IMR-90 (cell line): Measurements from ENCODE around the gene ZNF236. TPM values are rescaled to one million over a fixed set of nuclear protein-coding genes. Genes with fewer than 3 reads are reported as not detected.

Experiments used
- ATAC-seq: fragments of 200-7000 bp; cut with Tn5 transposase; 2 replicates; pipeline ENCODE4 v1.9.1; 2020; ENCODE audit warnings: low read depth, mild to moderate bottlenecking, moderate library complexity
- BruUV-seq: library from RNA; stranded (reverse); fragments of 400-500 nt; replicated peaks from 2 replicates; lab custom pipeline; 2021; lab: Mats Ljungman, UMichigan
- CTCF ChIA-PET: fragments of 300-600 bp; formaldehyde crosslinking; extraction: SDS; loops from one replicate; lab custom pipeline; 2021; ENCODE audit warnings: antibody characterized with exemption; lab: Yijun Ruan, JAX
- POLR2A ChIA-PET: fragments of 300-600 bp; sonication (Branson Sonifier 250); formaldehyde crosslinking; loops from one replicate; lab custom pipeline; 2022; ENCODE audit warnings: antibody characterized with exemption; ENCODE audit not compliant: unreplicated experiment; lab: Charles Lee
- DNase-seq: peaks from one replicate; pipeline ENCODE4 v3.0.0; 2013
- H2AFZ ChIP-seq: replicated peaks from 2 replicates; pipeline ENCODE3; 2013; ENCODE audit warnings: low read length, mild to moderate bottlenecking; ENCODE audit not compliant: poor library complexity
- H2AK5ac ChIP-seq: 2 replicates; pipeline ENCODE4 v1.6.1; 2013; ENCODE audit warnings: low read depth, low read length, inconsistent platforms
- H2AK9ac ChIP-seq: replicated peaks from 2 replicates; pipeline ENCODE3; 2013; ENCODE audit warnings: mild to moderate bottlenecking, low read depth, low read length, moderate library complexity; ENCODE audit not compliant: poor library complexity
- H2BK120ac ChIP-seq: 2 replicates; pipeline ENCODE4 v1.6.1; 2013; ENCODE audit warnings: low read depth, low read length, inconsistent platforms
- H2BK15ac ChIP-seq: 3 replicates; pipeline ENCODE4 v1.6.1; 2013; ENCODE audit warnings: low read depth, low read length, inconsistent platforms
- H2BK20ac ChIP-seq: 2 replicates; pipeline ENCODE4 v1.6.1; 2013; ENCODE audit warnings: low read depth, mild to moderate bottlenecking, inconsistent platforms, low read length, moderate library complexity
- H2BK5ac ChIP-seq: 2 replicates; pipeline ENCODE4 v1.6.1; 2013; ENCODE audit warnings: mild to moderate bottlenecking, low read depth, low read length, inconsistent platforms; ENCODE audit not compliant: poor library complexity, severe bottlenecking
- H3K14ac ChIP-seq: replicated peaks from 2 replicates; pipeline ENCODE4 v1.6.1; 2013; ENCODE audit warnings: low read depth, low read length, inconsistent platforms
- H3K18ac ChIP-seq: 2 replicates; pipeline ENCODE4 v1.6.1; 2013; ENCODE audit warnings: low read depth, low read length, control low read depth
- H3K23ac ChIP-seq: 2 replicates; pipeline ENCODE4 v1.6.1; 2013; ENCODE audit warnings: low read depth, low read length, inconsistent platforms
- H3K27ac ChIP-seq: 2 replicates; pipeline ENCODE4 v1.5.1; 2013; ENCODE audit warnings: mild to moderate bottlenecking, control low read depth, low read length; ENCODE audit not compliant: insufficient read depth
- H3K27me3 ChIP-seq: 2 replicates; pipeline ENCODE4 v1.6.1; 2013; ENCODE audit warnings: low read length; ENCODE audit not compliant: control insufficient read depth, insufficient read depth
- H3K36me3 ChIP-seq: 2 replicates; pipeline ENCODE4 v1.6.1; 2013; ENCODE audit warnings: low read length, mixed read lengths; ENCODE audit not compliant: control insufficient read depth, insufficient read depth
- H3K4ac ChIP-seq: 2 replicates; pipeline ENCODE4 v1.6.1; 2013; ENCODE audit warnings: low read depth, low read length, inconsistent platforms
- H3K4me1 ChIP-seq: 2 replicates; pipeline ENCODE4 v1.6.1; 2013; ENCODE audit warnings: low read length, mixed read lengths; ENCODE audit not compliant: control insufficient read depth, insufficient read depth
- H3K4me2 ChIP-seq: 2 replicates; pipeline ENCODE4 v1.6.1; 2013; ENCODE audit warnings: low read depth, mild to moderate bottlenecking, control low read depth, low read length, moderate library complexity
- H3K4me3 ChIP-seq: 2 replicates; pipeline ENCODE4 v1.5.1; 2013; ENCODE audit warnings: low read depth, mild to moderate bottlenecking, control low read depth, low read length, moderate library complexity; ENCODE audit not compliant: insufficient read depth
- H3K56ac ChIP-seq: 2 replicates; pipeline ENCODE4 v1.6.1; 2013; ENCODE audit warnings: low read length, inconsistent platforms; ENCODE audit not compliant: insufficient read depth; ENCODE audit errors: extremely low read depth
- H3K79me1 ChIP-seq, 2 experiments: 2 replicates each; pipeline ENCODE4 v1.6.1; 2013; ENCODE audit warnings: low read length in 2 of 2, inconsistent platforms in 1 of 2, low read depth in 1 of 2
- H3K9ac ChIP-seq: 2 replicates; pipeline ENCODE4 v1.6.1; 2013; ENCODE audit warnings: low read depth, low read length, control low read depth
- H3K9me1 ChIP-seq: 2 replicates; pipeline ENCODE4 v1.6.1; 2013; ENCODE audit warnings: low read length, inconsistent platforms; ENCODE audit not compliant: insufficient read depth
- H3K9me3 ChIP-seq: 2 replicates; pipeline ENCODE4 v1.6.1; 2013; ENCODE audit warnings: low read length; ENCODE audit not compliant: control insufficient read depth, insufficient read depth
- H4K20me1 ChIP-seq: 2 replicates; pipeline ENCODE4 v1.6.1; 2013; ENCODE audit warnings: low read length, inconsistent platforms; ENCODE audit not compliant: insufficient read depth
- H4K5ac ChIP-seq: 2 replicates; pipeline ENCODE4 v1.6.1; 2013; ENCODE audit warnings: mild to moderate bottlenecking, low read depth, low read length, control low read depth
- H4K8ac ChIP-seq, 2 experiments: 2 replicates each; pipeline ENCODE4 v1.6.1; 2013; ENCODE audit warnings: low read depth in 2 of 2, low read length in 2 of 2, control low read depth in 1 of 2, inconsistent platforms in 1 of 2
- H4K91ac ChIP-seq: 2 replicates; pipeline ENCODE4 v1.6.1; 2013; ENCODE audit warnings: low read depth, low read length, inconsistent platforms; ENCODE audit not compliant: insufficient read depth
- BHLHE40 ChIP-seq: fragments of 150-350 bp; IDR thresholded peaks from 2 replicates; pipeline ENCODE4 v1.6.1; 2016; ENCODE audit warnings: mild to moderate bottlenecking, low read depth, low read length
- CEBPB ChIP-seq: IDR thresholded peaks from 2 replicates; pipeline ENCODE4 v1.6.1; 2012; ENCODE audit warnings: low read depth, low read length, improper control_type of control experiment
- CHD1 ChIP-seq: IDR thresholded peaks from 2 replicates; pipeline ENCODE4 v1.6.1; 2012; ENCODE audit warnings: low read depth, low read length, improper control_type of control experiment
- MAFK ChIP-seq: IDR thresholded peaks from 2 replicates; pipeline ENCODE4 v1.6.1; 2012; ENCODE audit warnings: low read depth, low read length, improper control_type of control experiment
- MAZ ChIP-seq: IDR thresholded peaks from 2 replicates; pipeline ENCODE4 v1.6.1; 2012; ENCODE audit warnings: low read depth, mild to moderate bottlenecking, low read length, improper control_type of control experiment, moderate library complexity, borderline replicate concordance
- MXI1 ChIP-seq: IDR thresholded peaks from 2 replicates; pipeline ENCODE4 v1.6.1; 2012; ENCODE audit warnings: low read depth, mild to moderate bottlenecking, low read length, moderate library complexity, borderline replicate concordance
- NFE2L2 ChIP-seq: fragments of 150-350 bp; IDR thresholded peaks from 2 replicates; pipeline ENCODE4 v1.6.1; 2016; ENCODE audit warnings: low read depth, mild to moderate bottlenecking, low read length
- POLR2A ChIP-seq: IDR thresholded peaks from 2 replicates; pipeline ENCODE4 v1.6.1; 2012; ENCODE audit warnings: mild to moderate bottlenecking, low read depth, low read length
- RAD21 ChIP-seq: IDR thresholded peaks from 2 replicates; pipeline ENCODE4 v1.6.1; 2012; ENCODE audit warnings: low read length, improper control_type of control experiment
- RCOR1 ChIP-seq: IDR thresholded peaks from 2 replicates; pipeline ENCODE4 v1.6.1; 2012; ENCODE audit warnings: mild to moderate bottlenecking, low read length, improper control_type of control experiment; ENCODE audit not compliant: insufficient replicate concordance
- RFX5 ChIP-seq: IDR thresholded peaks from 2 replicates; pipeline ENCODE4 v1.8.0; 2012; ENCODE audit warnings: low read depth, mild to moderate bottlenecking, low read length, moderate library complexity
- SMC3 ChIP-seq: fragments of 150-350 bp; IDR thresholded peaks from 2 replicates; pipeline ENCODE4 v1.6.1; 2016; ENCODE audit warnings: low read depth, mild to moderate bottlenecking, antibody characterized with exemption, low read length, moderate library complexity
- USF2 ChIP-seq: fragments of 150-350 bp; IDR thresholded peaks from 2 replicates; pipeline ENCODE4 v1.6.1; 2017; ENCODE audit warnings: mild to moderate bottlenecking, antibody characterized with exemption, low read length, low read depth
- WGBS, 2 experiments: methylation state at CpG; one replicate each; pipeline versions ENCODE4 v1.1.5 to v1.1.7; 2013; ENCODE audit warnings: missing lambda C conversion rate in 2 of 2; ENCODE audit not compliant: insufficient read length in 1 of 2; ENCODE audit errors: extremely low coverage in 2 of 2; 5-methylcytosine and 5-hydroxymethylcytosine counted together
- dilution Hi-C: fragments of 300-500 bp; cut with HindIII; formaldehyde crosslinking; loops from one replicate; pipeline ENCODE4 v1.14.3; 2018; ENCODE audit warnings: low sequenced_read_pairs; ENCODE audit not compliant: unreplicated experiment
- in situ Hi-C: fragments of 300-500 bp; cut with MboI; formaldehyde crosslinking; loops from 3 replicates; pipeline ENCODE4 v1.14.3; 2019; ENCODE audit warnings: low sequenced_read_pairs, inconsistent platforms, mixed read lengths
- intact Hi-C: fragments of 100-400 bp; cut with micrococcal nuclease; formaldehyde crosslinking; loops from 2 replicates; pipeline ENCODE4 v1.10.0; 2022
- polyA plus RNA-seq, 3 experiments: library from polyadenylated mRNA; depleted of rRNA; stranded (reverse); fragments of >200 nt; gene quantifications; 2 replicates each; pipeline ENCODE4 v1.2.3, GENCODE V29; 2012; ENCODE audit warnings: low replicate concordance in 1 of 3
- total RNA-seq: library from RNA; depleted of rRNA; stranded (reverse); fragments of >200 nt; gene quantifications from 2 replicates; pipeline ENCODE4 v1.2.3, GENCODE V29; 2012
- TF ChIP-seq, protein P1 (sequence below): conservative IDR thresholded peaks from 2 replicates; pipeline ENCODE4 v1.5.1; 2012; ENCODE audit warnings: mild to moderate bottlenecking, low read depth, low read length, improper control_type of control experiment

The ZNF236 gene
- total and polyA plus RNA-seq, 2 of the 4 experiments (the other 2 are of a cell fraction): 3.6 to 9.7 TPM

DNA sequence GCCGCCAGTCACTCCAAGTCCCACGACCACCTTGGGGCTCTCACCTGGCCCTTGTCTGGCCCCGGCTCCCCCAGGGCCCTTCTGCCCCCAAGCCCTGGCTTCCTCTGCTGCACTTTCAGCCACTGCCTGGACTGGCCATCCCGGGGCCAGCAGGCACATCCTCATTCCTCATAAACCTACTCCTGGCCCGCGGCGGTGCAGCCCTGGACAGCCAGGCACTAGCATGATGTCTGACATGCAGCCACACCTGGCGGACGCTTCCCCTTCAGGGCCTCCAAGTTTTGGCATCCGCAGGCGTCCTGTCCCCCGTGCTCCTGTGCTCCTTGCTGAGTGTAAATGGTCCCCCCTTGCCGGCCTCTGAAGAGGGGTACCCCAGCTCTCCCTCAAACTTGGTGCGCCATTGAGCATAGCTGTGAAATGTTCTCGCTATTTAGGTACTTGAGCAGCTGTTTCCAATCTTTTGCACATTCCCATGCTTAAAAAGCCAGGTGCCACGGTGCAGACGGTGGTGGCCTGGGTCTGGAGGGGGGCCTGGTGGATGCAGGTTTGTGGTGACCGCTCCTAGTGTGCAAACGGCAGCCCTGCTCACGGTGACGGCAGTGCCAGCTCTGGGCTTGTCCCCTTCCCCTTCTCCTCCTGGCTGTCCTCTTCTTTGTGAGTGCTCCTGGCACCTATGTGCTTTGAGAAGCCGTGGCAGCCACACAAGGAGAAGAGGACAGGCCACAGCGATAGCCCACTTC, 186.4 kb downstream of the ZNF236 start:
- POLR2A ChIA-PET: no interaction called here
- Histone ChIP-seq H3K4ac (no peak overlapping the region), H3K4me3 (no peak overlapping the region), H3K4me1 (peaks cover 2% of the 10 kb centered on the region; the same call in 1 of the 2 replicates), H2AFZ (no peak overlapping the region), H2BK15ac (no peak overlapping the region), H4K5ac (no peak overlapping the region), H3K14ac (no peak overlapping the region), H3K27ac (no peak overlapping the region), H4K91ac (no peak overlapping the region), H3K27me3 (peaks cover 7% of the 10 kb centered on the region), H3K9me3 (no peaks in the 10 kb centered on the region), H2BK120ac (no peak overlapping the region), H3K56ac (no peak overlapping the region), H3K36me3 (no peaks in the 10 kb centered on the region), H3K9ac (no peak overlapping the region), H3K9me1 (no peaks in the 10 kb centered on the region), H3K79me1 (no peaks in the 10 kb centered on the region), H3K18ac (no peak overlapping the region), H4K20me1 (no peaks in the 10 kb centered on the region), H2AK5ac (no peak overlapping the region), H2BK20ac (no peak overlapping the region), H2AK9ac (no peak overlapping the region), H4K8ac (no peak overlapping the region), H2BK5ac (no peak overlapping the region), H3K23ac (no peak overlapping the region), H3K4me2 (no peak overlapping the region)
- DNase-seq: no peak
- in situ Hi-C loops (no loop called here), dilution Hi-C loops (no loop called here), intact Hi-C loops (no loop called here)
- ATAC-seq: no peak
- no TSS peak for BruUV-seq
- WGBS, 2 experiments: 80% methylated on average over 5 of the region's 23 CpGs; no CpG with 5 or more reads in 1 of the 2 experiments
- CTCF ChIA-PET: no interaction called here
- TF ChIP-seq CEBPB: no peak
- no peak for TF ChIP-seq RCOR1
- no peak for TF ChIP-seq MXI1
- no peak for TF ChIP-seq POLR2A
- TF ChIP-seq MAFK: no peak
- TF ChIP-seq BHLHE40: no peak
- no peak for TF ChIP-seq SMC3
- TF ChIP-seq MAZ: no peak
- TF ChIP-seq CHD1: no peak
- TF ChIP-seq NFE2L2: no peak
- TF ChIP-seq RFX5: no peak
- TF ChIP-seq USF2: no peak
- TF ChIP-seq, protein P1, sequence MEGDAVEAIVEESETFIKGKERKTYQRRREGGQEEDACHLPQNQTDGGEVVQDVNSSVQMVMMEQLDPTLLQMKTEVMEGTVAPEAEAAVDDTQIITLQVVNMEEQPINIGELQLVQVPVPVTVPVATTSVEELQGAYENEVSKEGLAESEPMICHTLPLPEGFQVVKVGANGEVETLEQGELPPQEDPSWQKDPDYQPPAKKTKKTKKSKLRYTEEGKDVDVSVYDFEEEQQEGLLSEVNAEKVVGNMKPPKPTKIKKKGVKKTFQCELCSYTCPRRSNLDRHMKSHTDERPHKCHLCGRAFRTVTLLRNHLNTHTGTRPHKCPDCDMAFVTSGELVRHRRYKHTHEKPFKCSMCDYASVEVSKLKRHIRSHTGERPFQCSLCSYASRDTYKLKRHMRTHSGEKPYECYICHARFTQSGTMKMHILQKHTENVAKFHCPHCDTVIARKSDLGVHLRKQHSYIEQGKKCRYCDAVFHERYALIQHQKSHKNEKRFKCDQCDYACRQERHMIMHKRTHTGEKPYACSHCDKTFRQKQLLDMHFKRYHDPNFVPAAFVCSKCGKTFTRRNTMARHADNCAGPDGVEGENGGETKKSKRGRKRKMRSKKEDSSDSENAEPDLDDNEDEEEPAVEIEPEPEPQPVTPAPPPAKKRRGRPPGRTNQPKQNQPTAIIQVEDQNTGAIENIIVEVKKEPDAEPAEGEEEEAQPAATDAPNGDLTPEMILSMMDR: no peak
- no peak for TF ChIP-seq RAD21
